ENCODE data around the gene PRKCH. TPM values are rescaled to one million over a fixed set of nuclear protein-coding genes. Genes with fewer than 3 reads are reported as not detected.
A peak's percentile ranks its signal among the peaks of the same experiment; 100 is the strongest.

PRKCH gene
- total and polyA plus RNA-seq, 3 donors from 2014 or later: 15.0 to 26.8 (median 25.4) TPM

- 78 to 81% methylated on average over 3 of the region's 3 CpGs for WGBS, 2 donors
Observed at GRCh38 chr14:61288720-61289119, 32.7 kb upstream of the PRKCH start.

GRCh38 chr14:61290701-61291100, 30.7 kb upstream of the PRKCH start:
- intact Hi-C loops (cut with DNase I; ENCODE audit: low total_unique reads): no loop called here
- TF ChIP-seq CTCF (IDR thresholded peaks at IDR 0.05) (no peak), POLR2A (IDR thresholded peaks at IDR 0.05) (no peak)
- no peaks in the 10 kb centered on the region for H3K9me3 ChIP-seq
- no peak for DNase-seq
- H3K27ac ChIP-seq: no peak overlapping the region
- no peaks in the 10 kb centered on the region for H3K36me3 ChIP-seq (ENCODE audit: low read depth, missing control alignments)
- no peak overlapping the region for H3K4me3 ChIP-seq
- peaks cover 5% of the 10 kb centered on the region for H3K4me1 ChIP-seq
- 65 to 70% methylated on average over 1 of the region's 1 CpG for WGBS, 2 donors
- no peaks in the 10 kb centered on the region for H3K27me3 ChIP-seq

More at GRCh38 chr14:61288720-61289119, 32.7 kb upstream of the PRKCH start:
- no peak for TF ChIP-seq POLR2A (IDR thresholded peaks at IDR 0.05)
- TF ChIP-seq CTCF (IDR thresholded peaks at IDR 0.05): no peak
- no peak overlapping the region for H3K27ac ChIP-seq
- H3K4me1 ChIP-seq: peaks cover 5% of the 10 kb centered on the region
- H3K4me3 ChIP-seq: no peak overlapping the region
- no peaks in the 10 kb centered on the region for H3K9me3 ChIP-seq
- no peaks in the 10 kb centered on the region for H3K27me3 ChIP-seq
- DNase-seq: no peak
- intact Hi-C loops (cut with DNase I; ENCODE audit: low total_unique reads): no loop called here
- H3K36me3 ChIP-seq (ENCODE audit: low read depth, missing control alignments): no peaks in the 10 kb centered on the region

GRCh38 chr14:61296151-61296550, 25.2 kb upstream of the PRKCH start:
- intact Hi-C loops (cut with DNase I; ENCODE audit: low total_unique reads): no loop called here

GRCh38 chr14:61296719-61297502, 24.5 kb upstream of the PRKCH start:
- no peak for DNase-seq
- intact Hi-C loops (cut with DNase I; ENCODE audit: low total_unique reads): no loop called here
- Histone ChIP-seq H3K36me3 (ENCODE audit: low read depth, missing control alignments) (no peaks in the 10 kb centered on the region), H3K4me3 (no peak overlapping the region), H3K27me3 (no peaks in the 10 kb centered on the region), H3K4me1 (peaks cover 4% of the 10 kb centered on the region), H3K9me3 (no peaks in the 10 kb centered on the region), H3K27ac (no peak overlapping the region)
- TF ChIP-seq POLR2A (IDR thresholded peaks at IDR 0.05): no peak
- TF ChIP-seq CTCF (IDR thresholded peaks at IDR 0.05): peak; percentile 2 to 56 (median 44)
- 43 to 54% methylated on average over 2 of the region's 2 CpGs for WGBS, 2 donors

More at GRCh38 chr14:61296151-61296550, 25.2 kb upstream of the PRKCH start:
- Histone ChIP-seq H3K27me3 (no peaks in the 10 kb centered on the region), H3K36me3 (ENCODE audit: low read depth, missing control alignments) (no peaks in the 10 kb centered on the region), H3K9me3 (no peaks in the 10 kb centered on the region), H3K4me1 (peaks cover 4% of the 10 kb centered on the region), H3K4me3 (no peak overlapping the region), H3K27ac (no peak overlapping the region)
- TF ChIP-seq CTCF (IDR thresholded peaks at IDR 0.05) (no peak), POLR2A (IDR thresholded peaks at IDR 0.05) (no peak)
- no peak for DNase-seq
- 47 to 49% methylated on average over 3 of the region's 3 CpGs for WGBS, 2 donors

- Histone ChIP-seq H3K4me1 (peaks cover 4% of the 10 kb centered on the region), H3K4me3 (no peak overlapping the region), H3K27me3 (no peaks in the 10 kb centered on the region), H3K9me3 (no peaks in the 10 kb centered on the region), H3K27ac (no peak overlapping the region), H3K36me3 (ENCODE audit: low read depth, missing control alignments) (no peaks in the 10 kb centered on the region)
- no peak for TF ChIP-seq POLR2A (IDR thresholded peaks at IDR 0.05)
- no peak for TF ChIP-seq CTCF (IDR thresholded peaks at IDR 0.05)
- no peak for DNase-seq
- intact Hi-C loops (cut with DNase I; ENCODE audit: low total_unique reads): no loop called here
- whole genome bisulfite sequencing, 2 donors: 80 to 84% methylated on average over 6 of the region's 6 CpGs
Observed at GRCh38 chr14:61297581-61297980, 23.8 kb upstream of the PRKCH start.
